ENCODE measurements around the gene ELAVL4.

DNA sequence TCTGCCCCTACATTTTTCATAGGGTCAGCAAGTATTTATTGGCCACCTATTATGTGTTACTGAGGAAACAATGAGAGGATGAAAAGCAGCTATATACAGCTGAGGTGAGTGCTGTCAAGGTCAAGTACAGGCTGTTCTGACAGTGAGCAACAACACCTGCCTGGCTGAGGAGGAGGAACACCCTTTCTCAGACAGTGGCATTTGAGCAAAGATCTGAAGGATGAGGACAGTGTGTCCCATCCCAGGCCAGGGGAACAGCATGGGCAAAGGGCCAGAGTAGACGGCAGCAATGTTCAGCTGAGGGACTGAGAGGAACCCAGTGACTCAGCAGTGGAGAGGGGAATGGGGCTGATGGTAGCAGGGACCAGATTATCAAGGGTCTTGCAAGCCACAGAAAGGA, 101.0 kb downstream of the ELAVL4 start:
- no peak for TF ChIP-seq POLR2A (IDR thresholded peaks at IDR 0.05; ENCODE audit: extremely low read depth, insufficient read length)
- TF ChIP-seq, protein P1, sequence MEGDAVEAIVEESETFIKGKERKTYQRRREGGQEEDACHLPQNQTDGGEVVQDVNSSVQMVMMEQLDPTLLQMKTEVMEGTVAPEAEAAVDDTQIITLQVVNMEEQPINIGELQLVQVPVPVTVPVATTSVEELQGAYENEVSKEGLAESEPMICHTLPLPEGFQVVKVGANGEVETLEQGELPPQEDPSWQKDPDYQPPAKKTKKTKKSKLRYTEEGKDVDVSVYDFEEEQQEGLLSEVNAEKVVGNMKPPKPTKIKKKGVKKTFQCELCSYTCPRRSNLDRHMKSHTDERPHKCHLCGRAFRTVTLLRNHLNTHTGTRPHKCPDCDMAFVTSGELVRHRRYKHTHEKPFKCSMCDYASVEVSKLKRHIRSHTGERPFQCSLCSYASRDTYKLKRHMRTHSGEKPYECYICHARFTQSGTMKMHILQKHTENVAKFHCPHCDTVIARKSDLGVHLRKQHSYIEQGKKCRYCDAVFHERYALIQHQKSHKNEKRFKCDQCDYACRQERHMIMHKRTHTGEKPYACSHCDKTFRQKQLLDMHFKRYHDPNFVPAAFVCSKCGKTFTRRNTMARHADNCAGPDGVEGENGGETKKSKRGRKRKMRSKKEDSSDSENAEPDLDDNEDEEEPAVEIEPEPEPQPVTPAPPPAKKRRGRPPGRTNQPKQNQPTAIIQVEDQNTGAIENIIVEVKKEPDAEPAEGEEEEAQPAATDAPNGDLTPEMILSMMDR (IDR thresholded peaks at IDR 0.05; ENCODE audit: low read depth, low read length): no peak

Data from NB4 (cell line).